GM12892 (cell line): ENCODE results near the gene LTA.

Experiments
- DNase-seq: peaks from one replicate; pipeline ENCODE4 v3.0.0; 2011; ENCODE audit not compliant: insufficient read length
- FAIRE-seq: peaks from 2 replicates; lab custom pipeline; 2011; peaks lifted over from hg19 to GRCh38; lab: Jason Lieb, UNC
- POLR2A ChIP-seq: IDR thresholded peaks from 2 replicates; pipeline ENCODE4 v1.6.1; 2011; ENCODE audit warnings: low read depth, low read length, control low read depth
- POLR2AphosphoS5 ChIP-seq: IDR thresholded peaks from 2 replicates; pipeline ENCODE4 v1.6.1; 2011; ENCODE audit warnings: low read depth, low read length, control low read depth
- TAF1 ChIP-seq: IDR thresholded peaks from 2 replicates; pipeline ENCODE4 v1.6.1; 2011; ENCODE audit warnings: low read depth, mild to moderate bottlenecking, control low read depth, low read length, borderline replicate concordance

The LTA gene

GRCh38 chr6:31614684-31615578 lies 42.8 kb downstream of the LTA start, which contains the start of gene AIF1:
Gene AIF1, plus strand, starts transcription at chr6:31615234. Its CDS starts 96 bp downstream, at chr6:31615330.
- DNase-seq: no peak
- FAIRE-seq: no peak

GRCh38 chr6:31615748-31616147 lies 43.7 kb downstream of the LTA start:
- TF ChIP-seq POLR2A (0 out of 2 replicates have a peak, but pooled peaks have one; percentile 29), TAF1 (no peak)
- DNase-seq (no peak), FAIRE-seq (no peak)

More at GRCh38 chr6:31614684-31615578, 42.8 kb downstream of the LTA start, which contains the start of gene AIF1:
- TF ChIP-seq POLR2AphosphoS5 (no peak), POLR2A (no peak), TAF1 (no peak)

GRCh38 chr6:31617010-31617409 lies 44.9 kb downstream of the LTA start:
- TF ChIP-seq POLR2AphosphoS5: no peak
- no peak for TF ChIP-seq POLR2A
- FAIRE-seq (peak; percentile 58), DNase-seq (no peak)

GRCh38 chr6:31619805-31620585 lies 47.9 kb downstream of the LTA start:
- DNase-seq (peak; percentile 89), FAIRE-seq (peak; percentile 93)
- TF ChIP-seq POLR2A: peak; percentile 83
- peak; percentile 94 for TF ChIP-seq POLR2AphosphoS5
- TF ChIP-seq TAF1: peak; percentile 54; the same call in 1 of the 2 replicates

GRCh38 chr6:31620586-31621319 lies 48.7 kb downstream of the LTA start, which contains the start of gene PRRC2A:
Gene PRRC2A, plus strand, starts transcription at chr6:31620715. Its CDS starts 2,075 bp downstream, at chr6:31622790.
- FAIRE-seq (no peak), DNase-seq (peak; percentile 75)
- TF ChIP-seq TAF1 (peak; percentile 79), POLR2A (peak; percentile 66), POLR2AphosphoS5 (no peak)

GRCh38 chr6:31621320-31621939 lies 49.3 kb downstream of the LTA start:
- TF ChIP-seq TAF1 (no peak), POLR2A (no peak), POLR2AphosphoS5 (no peak)
- DNase-seq (no peak), FAIRE-seq (no peak)

- TF ChIP-seq TAF1: no peak
- no peak for TF ChIP-seq POLR2A
- no peak for TF ChIP-seq POLR2AphosphoS5
- no peak for DNase-seq
- FAIRE-seq: no peak
These were observed 49.9 kb downstream of the LTA start for GRCh38 chr6:31621991-31622390.

- no peak for DNase-seq
- TF ChIP-seq POLR2A (no peak), TAF1 (no peak), POLR2AphosphoS5 (no peak; the same call in 1 of the 2 replicates)
- FAIRE-seq: no peak
These were observed 50.6 kb downstream of the LTA start for GRCh38 chr6:31622684-31623091.
